WI38 (cell line): Measurements from ENCODE around the gene ARHGAP1.
"Not testable (repeated sequence)": the region's sequence is repeated elsewhere in the genome, so short reads cannot be mapped to it uniquely, and the experiment has no call there.

Source experiments
- H3K4me3 ChIP-seq: 2 replicates; pipeline ENCODE4 v1.5.1; 2011; ENCODE audit warnings: low read depth, mild to moderate bottlenecking, control low read depth, low read length
- CTCF ChIP-seq: IDR thresholded peaks from 2 replicates; pipeline ENCODE4 v1.5.1; 2012; ENCODE audit warnings: low read depth, mild to moderate bottlenecking, control low read depth, low read length

ARHGAP1 gene

GRCh38 chr11:46723359-46723680, 22.9 kb upstream of the ARHGAP1 start:
- no peak overlapping the region for H3K4me3 ChIP-seq
- no peak for TF ChIP-seq CTCF

GRCh38 chr11:46722566-46723358, 22.3 kb upstream of the ARHGAP1 start:
- no peak overlapping the region for H3K4me3 ChIP-seq
- no peak for TF ChIP-seq CTCF

- no peak for TF ChIP-seq CTCF
- H3K4me3 ChIP-seq: no peak overlapping the region
Observed at GRCh38 chr11:46721286-46721685, 20.9 kb upstream of the ARHGAP1 start.

GRCh38 chr11:46719543-46720218, 19.3 kb upstream of the ARHGAP1 start:
- no peak overlapping the region for H3K4me3 ChIP-seq
- TF ChIP-seq CTCF: no peak

- TF ChIP-seq CTCF: no peak
- H3K4me3 ChIP-seq: no peak within 1 kb of the TSS
Observed at GRCh38 chr11:46719048-46719542, 18.7 kb upstream of the ARHGAP1 start, which contains the start of gene F2. Gene F2 (plus strand): TSS chr11:46719213. CDS start chr11:46719236, 23 bp downstream.

- TF ChIP-seq CTCF: no peak
Observed at GRCh38 chr11:46718155-46719019, 18.0 kb upstream of the ARHGAP1 start.

GRCh38 chr11:46717825-46718154, 17.4 kb upstream of the ARHGAP1 start:
- not testable (repeated sequence) for H3K4me3 ChIP-seq

More at GRCh38 chr11:46718155-46719019, 18.0 kb upstream of the ARHGAP1 start:
- H3K4me3 ChIP-seq: no peak overlapping the region
